ENCODE data around the gene IL13RA2. TPM values are rescaled to one million over a fixed set of nuclear protein-coding genes. Genes with fewer than 3 reads are reported as not detected.

The IL13RA2 gene
- total RNA-seq (2014; rRNA removed) (3.4 and 8.1 TPM in 2 replicates), Bru-seq, nascent RNA (percentile 26 among the genes with signal in this experiment), BruChase-seq, experiment 1, labeled RNA remaining after a 6-hour chase (percentile 29 among the genes with signal in this experiment), BruChase-seq, experiment 2, labeled RNA remaining after a 2-hour chase (percentile 20 among the genes with signal in this experiment)
- long read RNA-seq, partial matches to known transcripts: 1 of 1 reads
- long read RNA-seq, other reads (novel, unspliced or antisense): 0 of 1 reads

DNA sequence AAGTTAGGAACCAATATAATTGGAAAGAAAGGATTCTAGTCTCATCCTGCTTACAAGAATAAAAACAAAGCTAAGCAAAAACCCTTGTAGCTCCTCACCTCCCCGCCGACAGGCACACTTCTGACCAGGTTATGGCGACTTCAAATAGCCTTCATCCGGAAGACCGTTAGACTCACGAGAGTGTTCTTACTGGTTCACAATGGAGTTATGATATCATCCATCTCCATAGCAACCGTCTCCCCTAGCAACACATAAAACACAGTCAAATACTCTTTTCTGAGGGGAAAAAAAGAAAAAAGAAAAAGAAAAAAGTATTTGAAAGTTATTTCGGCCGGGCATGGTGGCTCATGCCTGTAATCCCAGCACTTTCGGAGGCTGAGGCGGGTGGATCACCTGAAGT lies at the start of gene IL13RA2:
Gene IL13RA2 (minus strand): TSS at position 162 of the 400 bp plus-strand sequence. CDS start 347 bp downstream, outside the sequence.
- Histone ChIP-seq H3K9me3 (ENCODE audit: low read length) (no peaks in the 10 kb centered on the region), H2AFZ (ENCODE audit: low read length) (peak within 1 kb of the TSS; percentile 63), H3K9me2 (replicated peaks; ENCODE audit: low read length) (no peaks in the 10 kb centered on the region), H3K9ac (ENCODE audit: low read length) (peak within 1 kb of the TSS; percentile 68), H3K36me3 (ENCODE audit: low read depth, low read length) (no peaks in the 10 kb centered on the region), H3K79me2 (ENCODE audit: low read length) (no peaks in the 10 kb centered on the region), H4K20me1 (ENCODE audit: low read length) (no peaks in the 10 kb centered on the region), H3K4me1 (ENCODE audit: insufficient read depth, low read length) (peaks cover 39% of the 10 kb centered on the region), H3K4me2 (ENCODE audit: low read length) (peak within 1 kb of the TSS; percentile 66), H3K27ac (ENCODE audit: low read length) (peak within 1 kb of the TSS; percentile 93), H3F3A (ENCODE audit: low read length, unreplicated experiment) (no peaks in the 10 kb centered on the region), H3K4me3 (ENCODE audit: low read length) (no peak within 1 kb of the TSS), H3K27me3 (ENCODE audit: low read length) (no peaks in the 10 kb centered on the region)
- CTCF ChIA-PET: no interaction called here
- TF ChIP-seq, protein P1, sequence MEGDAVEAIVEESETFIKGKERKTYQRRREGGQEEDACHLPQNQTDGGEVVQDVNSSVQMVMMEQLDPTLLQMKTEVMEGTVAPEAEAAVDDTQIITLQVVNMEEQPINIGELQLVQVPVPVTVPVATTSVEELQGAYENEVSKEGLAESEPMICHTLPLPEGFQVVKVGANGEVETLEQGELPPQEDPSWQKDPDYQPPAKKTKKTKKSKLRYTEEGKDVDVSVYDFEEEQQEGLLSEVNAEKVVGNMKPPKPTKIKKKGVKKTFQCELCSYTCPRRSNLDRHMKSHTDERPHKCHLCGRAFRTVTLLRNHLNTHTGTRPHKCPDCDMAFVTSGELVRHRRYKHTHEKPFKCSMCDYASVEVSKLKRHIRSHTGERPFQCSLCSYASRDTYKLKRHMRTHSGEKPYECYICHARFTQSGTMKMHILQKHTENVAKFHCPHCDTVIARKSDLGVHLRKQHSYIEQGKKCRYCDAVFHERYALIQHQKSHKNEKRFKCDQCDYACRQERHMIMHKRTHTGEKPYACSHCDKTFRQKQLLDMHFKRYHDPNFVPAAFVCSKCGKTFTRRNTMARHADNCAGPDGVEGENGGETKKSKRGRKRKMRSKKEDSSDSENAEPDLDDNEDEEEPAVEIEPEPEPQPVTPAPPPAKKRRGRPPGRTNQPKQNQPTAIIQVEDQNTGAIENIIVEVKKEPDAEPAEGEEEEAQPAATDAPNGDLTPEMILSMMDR (conservative IDR thresholded peaks at IDR 0.05; ENCODE audit: low read depth, low read length): no peak
- no peak for TF ChIP-seq EZH2phosphoT487 (IDR thresholded peaks at IDR 0.05; ENCODE audit: borderline replicate concordance, low read length)
- intact Hi-C loops (cut with micrococcal nuclease): loop anchor here (10.0 kb wide), 1 partner anchor 127 kb away; no protein-coding TSS in a partner anchor
- POLR2A ChIA-PET (ENCODE audit: unreplicated experiment): no interaction called here
- BruUV-seq (replicated peaks): no TSS peak
- no peak for DNase-seq
- no peak for ATAC-seq

- CTCF ChIA-PET: interaction anchor here (0.5 kb wide), 1 partner anchor 65 kb away, joined by 3 read pairs; no protein-coding TSS in a partner anchor
- POLR2A ChIA-PET (ENCODE audit: unreplicated experiment): no interaction called here
- ATAC-seq: no peak; the same call in 1 of the 2 replicates
These were observed 47.9 kb upstream of the IL13RA2 start for GRCh38 chrX:115065304-115065703.

GRCh38 chrX:115060013-115060412 lies 42.6 kb upstream of the IL13RA2 start:
- H3K4me3 ChIP-seq (ENCODE audit: low read length): no peak overlapping the region
- no peaks in the 10 kb centered on the region for H3K9me3 ChIP-seq (ENCODE audit: low read length)
- no peaks in the 10 kb centered on the region for H3F3A ChIP-seq (ENCODE audit: low read length, unreplicated experiment)
- H3K27me3 ChIP-seq (ENCODE audit: low read length): no peaks in the 10 kb centered on the region
- no peak overlapping the region for H3K4me2 ChIP-seq (ENCODE audit: low read length)
- no peaks in the 10 kb centered on the region for H3K9me2 ChIP-seq (replicated peaks; ENCODE audit: low read length)
- no TSS peak for BruUV-seq (replicated peaks)
- H3K4me1 ChIP-seq (ENCODE audit: insufficient read depth, low read length): 0 out of 2 replicates have a peak, but pooled peaks cover 7% of the 10 kb centered on the region
- H3K27ac ChIP-seq (ENCODE audit: low read length): no peak overlapping the region
- H4K20me1 ChIP-seq (ENCODE audit: low read length): no peaks in the 10 kb centered on the region
- TF ChIP-seq, protein P1 (conservative IDR thresholded peaks at IDR 0.05; ENCODE audit: low read depth, low read length): no peak
- DNase-seq (no peak), ATAC-seq (no peak)
- H2AFZ ChIP-seq (ENCODE audit: low read length): 0 out of 2 replicates have a peak overlapping the region, but pooled peaks have one; percentile 18
- POLR2A ChIA-PET (ENCODE audit: unreplicated experiment): no interaction called here
- CTCF ChIA-PET: no interaction called here
- intact Hi-C loops (cut with micrococcal nuclease): no loop called here
- no peak overlapping the region for H3K9ac ChIP-seq (ENCODE audit: low read length)
- no peaks in the 10 kb centered on the region for H3K36me3 ChIP-seq (ENCODE audit: low read depth, low read length)
- no peaks in the 10 kb centered on the region for H3K79me2 ChIP-seq (ENCODE audit: low read length)

More at GRCh38 chrX:115065304-115065703, 47.9 kb upstream of the IL13RA2 start:
- H3K79me2 ChIP-seq (ENCODE audit: low read length): no peaks in the 10 kb centered on the region
- H3K27ac ChIP-seq (ENCODE audit: low read length): no peak overlapping the region
- TF ChIP-seq, protein P1 (conservative IDR thresholded peaks at IDR 0.05; ENCODE audit: low read depth, low read length): no peak
- no peak for TF ChIP-seq EZH2phosphoT487 (IDR thresholded peaks at IDR 0.05; ENCODE audit: borderline replicate concordance, low read length)
- TF ChIP-seq EZH2 (IDR thresholded peaks at IDR 0.05; ENCODE audit: low read length, unreplicated experiment): no peak
- H3F3A ChIP-seq (ENCODE audit: low read length, unreplicated experiment): no peaks in the 10 kb centered on the region
- no peaks in the 10 kb centered on the region for H3K4me1 ChIP-seq (ENCODE audit: insufficient read depth, low read length)
- BruUV-seq (replicated peaks): no TSS peak
- no peak overlapping the region for H3K9ac ChIP-seq (ENCODE audit: low read length)
- no peaks in the 10 kb centered on the region for H4K20me1 ChIP-seq (ENCODE audit: low read length)
- H3K36me3 ChIP-seq (ENCODE audit: low read depth, low read length): no peaks in the 10 kb centered on the region
- H3K4me2 ChIP-seq (ENCODE audit: low read length): no peak overlapping the region
- intact Hi-C loops (cut with micrococcal nuclease): no loop called here
- no peaks in the 10 kb centered on the region for H3K27me3 ChIP-seq (ENCODE audit: low read length)
- DNase-seq: peak; percentile 45
- no peak overlapping the region for H3K4me3 ChIP-seq (ENCODE audit: low read length)
- no peaks in the 10 kb centered on the region for H3K9me3 ChIP-seq (ENCODE audit: low read length)
- H2AFZ ChIP-seq (ENCODE audit: low read length): no peak overlapping the region
- no peaks in the 10 kb centered on the region for H3K9me2 ChIP-seq (replicated peaks; ENCODE audit: low read length)
